ENCODE data around the gene EDNRA.

EDNRA gene

DNA sequence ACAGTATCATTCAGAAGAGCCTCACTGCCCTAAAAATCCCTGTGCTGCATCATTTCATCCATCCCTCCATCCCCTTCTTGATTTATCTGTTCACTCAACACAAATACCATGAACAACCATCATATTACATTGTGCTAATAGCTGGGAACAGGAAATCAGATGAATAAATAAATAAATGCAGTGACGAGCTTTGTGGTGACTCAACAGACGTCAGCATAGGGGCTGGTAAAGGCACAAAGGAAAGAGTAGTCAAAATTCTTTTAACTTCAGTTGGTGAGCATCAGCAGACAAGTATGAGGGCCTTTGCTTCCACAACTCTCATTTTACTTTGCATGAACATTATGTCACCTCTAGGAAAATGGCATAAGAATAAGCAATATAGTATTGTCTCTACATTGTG lies 65.5 kb downstream of the EDNRA start:
- H3K4me1 ChIP-seq (ENCODE audit: control insufficient read depth, insufficient read depth, low read length), result no peaks in the 10 kb centered on the region
- H3K9ac ChIP-seq (ENCODE audit: low read depth, low read length), result no peak overlapping the region
- no peaks in the 10 kb centered on the region for H3K27me3 ChIP-seq (ENCODE audit: control insufficient read depth, insufficient read depth, low read length)
- no peak overlapping the region for H3K4me3 ChIP-seq (ENCODE audit: low read depth, low read length)
- no peaks in the 10 kb centered on the region for H3K9me3 ChIP-seq (ENCODE audit: control insufficient read depth, insufficient read depth, low read length)
- no peaks in the 10 kb centered on the region for H3K36me3 ChIP-seq (ENCODE audit: control insufficient read depth, insufficient read depth, low read length)

DNA sequence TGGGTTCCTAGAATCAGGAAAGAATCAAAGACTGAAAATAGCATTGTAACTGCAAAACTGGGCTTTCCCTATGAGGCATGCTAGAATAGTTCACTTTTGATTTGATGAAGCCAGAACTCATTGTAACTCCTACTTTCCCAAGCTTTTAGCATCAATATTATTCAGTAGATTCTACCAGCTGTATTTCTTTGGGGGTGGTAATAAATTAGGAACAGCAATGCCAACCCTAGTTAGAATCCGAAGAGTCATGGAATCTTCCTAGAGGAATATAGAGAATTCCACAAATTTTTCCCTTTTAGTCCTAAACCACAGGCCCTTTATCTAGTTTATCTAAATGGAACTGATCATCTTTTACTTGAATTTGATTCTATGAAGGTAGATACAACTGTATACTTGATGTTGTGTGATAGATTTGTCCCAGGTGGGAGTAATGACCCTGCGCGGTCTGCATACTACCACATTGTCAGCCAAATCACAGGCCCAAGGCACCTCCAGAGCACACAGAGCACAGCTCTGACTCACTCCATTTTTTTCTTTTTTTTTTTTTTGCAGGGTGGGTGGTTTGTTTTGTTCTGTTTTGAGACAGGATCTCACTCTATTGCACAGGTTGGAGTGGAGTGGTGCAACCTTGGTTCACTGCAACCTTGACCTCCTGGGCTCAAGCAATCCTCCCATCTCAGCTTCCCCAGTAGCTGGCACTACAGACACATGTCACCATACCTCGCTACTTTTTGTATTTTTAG lies 66.6 kb downstream of the EDNRA start:
- Histone ChIP-seq H3K4me3 (ENCODE audit: low read depth, low read length) (no peak overlapping the region), H3K9ac (ENCODE audit: low read depth, low read length) (no peak overlapping the region), H3K27me3 (ENCODE audit: control insufficient read depth, insufficient read depth, low read length) (no peaks in the 10 kb centered on the region), H3K4me1 (ENCODE audit: control insufficient read depth, insufficient read depth, low read length) (no peaks in the 10 kb centered on the region), H3K36me3 (ENCODE audit: control insufficient read depth, insufficient read depth, low read length) (no peaks in the 10 kb centered on the region), H3K9me3 (ENCODE audit: control insufficient read depth, insufficient read depth, low read length) (peaks cover under 1% of the 10 kb centered on the region)

DNA sequence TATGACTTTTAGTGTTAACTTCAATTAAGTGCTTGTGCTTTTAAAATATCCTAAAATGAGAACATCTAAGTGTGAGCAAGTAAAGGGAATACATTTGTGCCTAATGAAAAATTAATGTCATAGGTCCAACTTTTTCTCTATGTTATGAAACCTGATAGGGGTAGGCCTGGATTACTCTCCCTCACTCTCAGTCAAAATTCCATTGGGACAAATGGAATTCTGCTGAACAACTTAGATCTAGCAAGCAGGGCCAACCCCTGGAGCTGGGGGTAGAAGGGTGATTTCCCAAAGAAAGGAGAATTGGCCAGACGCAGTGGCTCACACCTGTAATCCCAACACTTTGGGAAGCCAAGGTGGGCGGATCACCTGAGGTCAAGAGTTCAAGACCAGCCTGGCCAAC lies 67.4 kb downstream of the EDNRA start:
- no peak overlapping the region for H3K4me3 ChIP-seq (ENCODE audit: low read depth, low read length)
- H3K4me1 ChIP-seq (ENCODE audit: control insufficient read depth, insufficient read depth, low read length), result no peaks in the 10 kb centered on the region
- H3K27me3 ChIP-seq (ENCODE audit: control insufficient read depth, insufficient read depth, low read length), result no peaks in the 10 kb centered on the region
- H3K9ac ChIP-seq (ENCODE audit: low read depth, low read length), result no peak overlapping the region
- no peaks in the 10 kb centered on the region for H3K36me3 ChIP-seq (ENCODE audit: control insufficient read depth, insufficient read depth, low read length)
- H3K9me3 ChIP-seq (ENCODE audit: control insufficient read depth, insufficient read depth, low read length), result peaks cover 6% of the 10 kb centered on the region

DNA sequence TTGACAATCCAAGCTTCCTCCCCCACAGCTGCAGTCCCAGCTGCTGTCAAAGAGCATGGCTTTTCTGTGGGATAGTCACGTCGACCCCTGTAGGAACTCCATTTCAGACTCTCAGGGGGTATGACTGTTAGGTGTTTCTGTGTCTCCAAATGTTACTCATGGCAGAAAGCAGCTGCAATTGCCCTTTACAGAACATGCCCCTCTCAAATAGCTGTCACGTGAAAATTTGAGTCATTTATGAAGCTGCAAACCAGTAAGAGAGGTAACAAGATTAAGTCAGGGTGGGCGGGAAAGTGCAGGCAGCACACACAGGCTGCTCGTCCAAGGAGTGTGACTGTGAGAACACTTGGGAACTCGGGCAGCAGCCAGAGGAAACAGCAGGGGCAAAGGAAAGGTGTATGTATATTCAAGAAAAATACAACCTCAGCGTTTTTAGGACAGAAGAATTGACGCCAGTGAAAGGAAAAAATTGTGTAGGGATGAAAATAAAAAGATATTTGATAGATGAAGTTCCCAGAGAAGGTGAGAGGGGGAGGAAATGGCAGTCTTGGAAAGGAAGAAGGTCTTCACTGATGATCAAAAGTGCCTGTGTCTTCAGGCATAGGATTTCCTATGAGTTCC lies 69.8 kb downstream of the EDNRA start:
- H3K36me3 ChIP-seq (ENCODE audit: control insufficient read depth, insufficient read depth, low read length), result no peaks in the 10 kb centered on the region
- peaks cover 6% of the 10 kb centered on the region for H3K9me3 ChIP-seq (ENCODE audit: control insufficient read depth, insufficient read depth, low read length)
- H3K4me1 ChIP-seq (ENCODE audit: control insufficient read depth, insufficient read depth, low read length), result no peaks in the 10 kb centered on the region
- no peak overlapping the region for H3K9ac ChIP-seq (ENCODE audit: low read depth, low read length)
- H3K4me3 ChIP-seq (ENCODE audit: low read depth, low read length), result no peak overlapping the region
- no peaks in the 10 kb centered on the region for H3K27me3 ChIP-seq (ENCODE audit: control insufficient read depth, insufficient read depth, low read length)

DNA sequence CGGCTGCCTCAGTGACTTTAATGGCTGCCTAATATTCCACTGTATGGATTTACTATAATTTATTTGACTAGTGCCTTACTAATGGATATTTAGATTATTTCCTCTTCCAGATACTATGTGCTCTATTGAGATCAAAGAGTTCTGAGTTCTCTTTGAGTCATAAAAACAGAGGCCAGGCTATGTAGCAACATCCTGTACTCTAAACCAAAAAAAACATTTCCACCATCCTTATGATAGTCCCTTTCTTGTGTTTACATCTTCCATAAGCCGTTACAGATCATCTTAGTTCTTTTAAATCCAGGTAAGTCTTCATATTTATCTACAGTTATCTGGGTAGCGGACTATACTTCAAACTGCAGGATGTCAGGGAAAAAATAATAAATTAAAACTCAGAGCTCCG lies 79.7 kb downstream of the EDNRA start:
- no peaks in the 10 kb centered on the region for H3K36me3 ChIP-seq (ENCODE audit: control insufficient read depth, insufficient read depth, low read length)
- no peaks in the 10 kb centered on the region for H3K4me1 ChIP-seq (ENCODE audit: control insufficient read depth, insufficient read depth, low read length)
- no peaks in the 10 kb centered on the region for H3K9me3 ChIP-seq (ENCODE audit: control insufficient read depth, insufficient read depth, low read length)
- H3K27me3 ChIP-seq (ENCODE audit: control insufficient read depth, insufficient read depth, low read length), result no peaks in the 10 kb centered on the region
- H3K4me3 ChIP-seq (ENCODE audit: low read depth, low read length), result no peak overlapping the region
- H3K9ac ChIP-seq (ENCODE audit: low read depth, low read length), result no peak overlapping the region

DNA sequence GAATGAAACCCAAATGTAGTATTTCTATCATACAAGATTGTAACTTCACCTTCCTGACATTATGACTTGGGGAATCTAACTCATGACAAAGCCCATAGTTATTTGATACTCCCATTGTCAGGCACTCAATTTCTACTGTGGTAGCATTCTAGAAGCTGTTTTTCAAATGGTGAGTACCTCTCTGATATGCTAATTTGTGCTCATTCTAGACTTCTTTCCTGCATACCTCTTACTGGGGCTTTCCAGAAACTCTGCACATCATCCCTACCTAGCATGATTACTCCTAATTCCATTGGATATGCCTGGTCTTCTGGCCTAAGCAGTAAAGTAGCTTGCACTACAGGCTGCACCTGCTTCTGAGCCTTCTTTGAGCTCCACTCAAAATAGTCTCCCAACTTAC lies 85.9 kb downstream of the EDNRA start:
- Histone ChIP-seq H3K9me3 (ENCODE audit: control insufficient read depth, insufficient read depth, low read length) (no peaks in the 10 kb centered on the region), H3K9ac (ENCODE audit: low read depth, low read length) (no peak overlapping the region), H3K27me3 (ENCODE audit: control insufficient read depth, insufficient read depth, low read length) (no peaks in the 10 kb centered on the region), H3K4me1 (ENCODE audit: control insufficient read depth, insufficient read depth, low read length) (no peaks in the 10 kb centered on the region), H3K4me3 (ENCODE audit: low read depth, low read length) (no peak overlapping the region), H3K36me3 (ENCODE audit: control insufficient read depth, insufficient read depth, low read length) (no peaks in the 10 kb centered on the region)

DNA sequence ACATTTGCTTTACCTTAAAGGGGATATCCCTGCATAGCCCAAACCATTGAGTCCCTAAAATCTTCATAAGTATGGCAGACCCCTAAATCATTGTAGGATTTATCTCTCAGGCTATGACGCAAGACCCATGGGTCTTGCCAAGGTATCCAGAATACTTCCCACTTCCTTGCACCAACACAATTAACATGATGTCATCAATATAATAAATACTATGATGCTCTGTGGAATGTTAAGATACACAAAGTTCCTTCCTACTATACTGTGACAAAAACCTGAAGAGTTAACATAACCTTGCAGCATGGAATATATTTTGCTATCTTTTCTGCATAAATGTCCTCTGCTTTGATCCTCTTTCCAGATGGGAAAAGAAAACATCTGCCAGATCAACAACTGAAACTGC lies 86.4 kb downstream of the EDNRA start:
- H3K9me3 ChIP-seq (ENCODE audit: control insufficient read depth, insufficient read depth, low read length), result no peaks in the 10 kb centered on the region
- H3K36me3 ChIP-seq (ENCODE audit: control insufficient read depth, insufficient read depth, low read length), result no peaks in the 10 kb centered on the region
- no peaks in the 10 kb centered on the region for H3K27me3 ChIP-seq (ENCODE audit: control insufficient read depth, insufficient read depth, low read length)
- H3K9ac ChIP-seq (ENCODE audit: low read depth, low read length), result no peak overlapping the region
- no peaks in the 10 kb centered on the region for H3K4me1 ChIP-seq (ENCODE audit: control insufficient read depth, insufficient read depth, low read length)
- no peak overlapping the region for H3K4me3 ChIP-seq (ENCODE audit: low read depth, low read length)

DNA sequence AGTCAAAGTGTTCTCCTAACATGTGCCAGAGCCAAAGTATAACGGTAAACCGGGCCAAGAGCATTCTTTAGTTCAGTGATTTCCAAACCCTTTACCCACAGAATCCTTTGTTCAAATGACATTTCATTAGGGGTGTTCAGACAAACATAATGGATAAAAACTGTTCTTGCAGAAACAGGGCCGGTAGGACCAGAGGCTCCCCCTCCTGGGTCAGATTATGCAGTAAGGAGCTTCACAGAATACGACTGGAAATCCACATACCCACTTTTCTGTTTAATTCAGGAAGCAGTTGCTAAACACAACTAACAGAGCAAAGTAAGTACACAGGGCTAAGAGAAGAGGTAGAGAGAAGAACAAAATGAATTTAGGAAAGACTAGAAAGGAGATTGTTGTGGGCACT lies 89.7 kb downstream of the EDNRA start:
- H3K9me3 ChIP-seq (ENCODE audit: control insufficient read depth, insufficient read depth, low read length), result no peaks in the 10 kb centered on the region
- no peak overlapping the region for H3K9ac ChIP-seq (ENCODE audit: low read depth, low read length)
- H3K36me3 ChIP-seq (ENCODE audit: control insufficient read depth, insufficient read depth, low read length), result no peaks in the 10 kb centered on the region
- H3K4me3 ChIP-seq (ENCODE audit: low read depth, low read length), result no peak overlapping the region
- no peaks in the 10 kb centered on the region for H3K4me1 ChIP-seq (ENCODE audit: control insufficient read depth, insufficient read depth, low read length)
- no peaks in the 10 kb centered on the region for H3K27me3 ChIP-seq (ENCODE audit: control insufficient read depth, insufficient read depth, low read length)

DNA sequence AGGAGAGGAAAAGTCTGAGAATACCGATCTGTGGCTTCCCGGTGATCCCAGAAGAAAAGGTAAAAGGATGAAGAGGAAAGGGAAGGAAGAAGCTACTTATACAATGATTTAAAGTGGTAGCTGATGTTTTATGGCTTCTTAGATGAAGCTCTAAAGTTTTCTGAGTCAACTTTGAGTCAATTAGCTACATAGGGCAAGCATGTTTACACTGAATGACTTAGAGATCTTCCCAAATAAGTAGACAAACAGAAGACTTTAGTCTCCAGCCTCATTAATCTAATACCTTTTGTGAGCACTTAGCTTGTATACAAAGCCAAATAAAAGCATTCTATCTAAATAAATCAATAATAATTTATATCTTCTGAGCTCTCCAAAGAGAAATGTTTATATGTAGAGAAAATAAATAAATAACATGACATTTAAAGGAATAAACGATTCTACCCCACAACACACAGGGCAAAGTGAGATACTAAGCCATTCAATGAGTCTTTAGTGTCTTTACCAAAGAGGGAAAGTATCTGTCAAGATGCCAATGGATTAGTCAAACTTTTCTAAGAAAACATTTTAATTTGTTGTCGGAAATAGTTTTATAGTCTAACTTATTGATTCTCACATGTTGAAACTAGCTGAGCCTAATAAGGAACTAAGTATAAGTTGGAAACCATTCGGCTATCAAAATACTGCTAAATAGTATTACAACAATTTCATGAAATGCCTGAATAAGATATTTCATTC lies 90.3 kb downstream of the EDNRA start:
- no peaks in the 10 kb centered on the region for H3K27me3 ChIP-seq (ENCODE audit: control insufficient read depth, insufficient read depth, low read length)
- H3K9me3 ChIP-seq (ENCODE audit: control insufficient read depth, insufficient read depth, low read length), result no peaks in the 10 kb centered on the region
- no peaks in the 10 kb centered on the region for H3K36me3 ChIP-seq (ENCODE audit: control insufficient read depth, insufficient read depth, low read length)
- H3K4me3 ChIP-seq (ENCODE audit: low read depth, low read length), result no peak overlapping the region
- H3K9ac ChIP-seq (ENCODE audit: low read depth, low read length), result no peak overlapping the region
- no peaks in the 10 kb centered on the region for H3K4me1 ChIP-seq (ENCODE audit: control insufficient read depth, insufficient read depth, low read length)

DNA sequence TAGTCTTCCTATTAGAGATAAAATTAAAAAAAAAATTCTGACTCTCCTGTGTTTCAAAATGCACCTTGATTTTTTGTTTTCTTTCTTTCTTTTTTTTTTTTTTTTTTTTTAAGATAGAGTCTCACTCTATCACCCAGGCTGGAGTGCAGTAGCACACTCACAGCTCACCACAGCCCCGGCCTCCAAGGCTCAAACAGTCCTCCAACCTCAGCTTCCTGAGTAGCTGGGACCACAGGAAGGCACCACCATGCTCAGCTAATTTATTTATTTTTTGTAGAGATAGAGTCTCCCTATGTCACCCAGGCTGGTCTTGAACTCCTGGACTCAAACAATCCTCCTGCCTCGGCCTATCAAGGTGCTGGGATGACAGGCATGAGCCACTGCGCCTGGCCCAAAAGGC lies 95.2 kb downstream of the EDNRA start:
- H3K27me3 ChIP-seq (ENCODE audit: control insufficient read depth, insufficient read depth, low read length), result no peaks in the 10 kb centered on the region
- no peak overlapping the region for H3K4me3 ChIP-seq (ENCODE audit: low read depth, low read length)
- H3K9ac ChIP-seq (ENCODE audit: low read depth, low read length), result no peak overlapping the region
- H3K9me3 ChIP-seq (ENCODE audit: control insufficient read depth, insufficient read depth, low read length), result no peaks in the 10 kb centered on the region
- H3K4me1 ChIP-seq (ENCODE audit: control insufficient read depth, insufficient read depth, low read length), result no peaks in the 10 kb centered on the region
- H3K36me3 ChIP-seq (ENCODE audit: control insufficient read depth, insufficient read depth, low read length), result no peaks in the 10 kb centered on the region

DNA sequence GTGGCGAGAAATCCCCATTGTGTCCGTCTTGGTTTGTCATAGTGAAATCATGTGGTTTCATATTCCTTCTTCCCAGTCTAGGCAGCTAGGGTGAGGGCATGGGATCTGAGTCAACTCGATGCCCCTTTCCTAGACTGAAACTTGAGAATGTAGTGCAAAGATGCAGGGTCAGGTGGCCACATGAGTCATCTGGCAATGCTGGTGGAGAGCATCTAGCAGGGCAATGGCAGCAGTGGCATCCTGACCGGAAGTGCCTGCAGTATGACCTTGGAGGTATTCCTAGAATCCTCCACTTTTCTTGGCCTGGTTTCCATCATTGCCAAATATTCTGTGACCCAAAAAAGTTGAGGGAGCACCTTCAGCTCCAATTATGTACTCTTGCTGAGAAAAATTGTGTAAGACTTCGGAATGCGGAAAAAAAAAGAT lies 97.2 kb downstream of the EDNRA start:
- H3K9ac ChIP-seq (ENCODE audit: low read depth, low read length), result no peak overlapping the region
- H3K4me1 ChIP-seq (ENCODE audit: control insufficient read depth, insufficient read depth, low read length), result no peaks in the 10 kb centered on the region
- no peaks in the 10 kb centered on the region for H3K36me3 ChIP-seq (ENCODE audit: control insufficient read depth, insufficient read depth, low read length)
- no peak overlapping the region for H3K4me3 ChIP-seq (ENCODE audit: low read depth, low read length)
- no peaks in the 10 kb centered on the region for H3K9me3 ChIP-seq (ENCODE audit: control insufficient read depth, insufficient read depth, low read length)
- no peaks in the 10 kb centered on the region for H3K27me3 ChIP-seq (ENCODE audit: control insufficient read depth, insufficient read depth, low read length)

DNA sequence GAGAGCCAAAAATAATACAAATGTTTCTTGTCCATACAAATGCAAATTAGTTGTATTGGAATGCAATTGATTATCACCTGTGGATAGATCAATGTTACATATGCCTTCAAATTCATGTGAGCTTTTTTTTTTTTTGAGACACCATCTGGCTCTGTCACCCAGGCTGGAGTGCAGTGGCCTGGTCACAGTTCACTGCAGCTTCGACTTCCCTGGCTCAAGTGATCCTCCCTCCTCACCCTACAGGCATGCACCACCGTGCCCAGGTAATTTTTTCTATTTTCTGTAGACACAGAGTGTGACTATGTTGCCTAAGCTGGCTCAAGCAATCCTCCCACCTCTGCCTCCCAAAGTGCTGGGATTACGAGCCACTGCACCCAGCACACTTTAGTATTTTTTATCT lies 97.7 kb downstream of the EDNRA start:
- no peaks in the 10 kb centered on the region for H3K9me3 ChIP-seq (ENCODE audit: control insufficient read depth, insufficient read depth, low read length)
- no peaks in the 10 kb centered on the region for H3K27me3 ChIP-seq (ENCODE audit: control insufficient read depth, insufficient read depth, low read length)
- no peaks in the 10 kb centered on the region for H3K4me1 ChIP-seq (ENCODE audit: control insufficient read depth, insufficient read depth, low read length)
- no peaks in the 10 kb centered on the region for H3K36me3 ChIP-seq (ENCODE audit: control insufficient read depth, insufficient read depth, low read length)
- no peak overlapping the region for H3K9ac ChIP-seq (ENCODE audit: low read depth, low read length)
- no peak overlapping the region for H3K4me3 ChIP-seq (ENCODE audit: low read depth, low read length)

Data from iPS-15b (cell line).